Activated CD4-positive, alpha-beta T cell treated with anti-CD3 and anti-CD28 coated beads for 1 hour (primary cell): ENCODE data around the gene FAM168A.
"Not testable (repeated sequence)": the region's sequence is repeated elsewhere in the genome, so short reads cannot be mapped to it uniquely, and the experiment has no call there.

ENCODE experiments used
- DNase-seq: peaks from one replicate; pipeline ENCODE4 v3.0.0-alpha.2; 2020

FAM168A gene

DNA sequence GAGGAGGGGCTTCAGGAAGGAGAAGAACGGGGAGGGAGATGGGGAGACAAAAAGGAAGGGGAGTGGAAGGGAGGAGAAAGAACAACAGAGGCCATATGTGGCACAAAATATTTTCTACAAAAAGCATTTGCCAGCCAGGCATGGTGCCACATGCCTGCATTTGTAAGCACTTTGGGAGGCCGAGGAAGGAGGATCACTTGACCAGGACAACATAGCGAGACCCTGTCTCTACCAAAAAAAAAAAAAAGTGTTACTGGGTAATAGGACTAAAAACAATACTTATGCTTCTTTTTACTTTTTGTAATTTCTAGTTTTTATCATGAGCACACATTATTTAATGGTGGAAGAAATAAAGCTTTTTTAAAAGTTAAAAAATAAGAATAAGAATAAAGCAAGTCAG, 5.3 kb downstream of the FAM168A start:
- no peak for DNase-seq

DNA sequence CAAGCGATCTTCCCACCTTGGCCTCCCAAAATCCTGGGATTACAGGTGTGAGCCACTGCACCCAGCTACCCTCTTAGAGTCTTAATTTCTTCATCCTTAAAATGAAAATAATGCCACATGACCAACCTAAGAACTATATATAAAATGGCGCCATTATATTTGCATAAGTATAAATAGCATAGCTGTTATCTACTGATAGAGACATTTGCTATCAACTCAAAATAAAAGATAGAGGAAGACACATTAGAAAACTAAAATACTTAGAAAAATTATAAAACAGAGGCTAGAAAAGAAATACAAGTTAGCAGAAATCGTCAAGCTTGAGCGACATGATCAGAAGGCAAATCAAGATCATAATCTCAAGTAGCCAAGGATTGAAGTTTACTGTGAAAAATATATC, 6.2 kb downstream of the FAM168A start:
- no peak for DNase-seq

DNA sequence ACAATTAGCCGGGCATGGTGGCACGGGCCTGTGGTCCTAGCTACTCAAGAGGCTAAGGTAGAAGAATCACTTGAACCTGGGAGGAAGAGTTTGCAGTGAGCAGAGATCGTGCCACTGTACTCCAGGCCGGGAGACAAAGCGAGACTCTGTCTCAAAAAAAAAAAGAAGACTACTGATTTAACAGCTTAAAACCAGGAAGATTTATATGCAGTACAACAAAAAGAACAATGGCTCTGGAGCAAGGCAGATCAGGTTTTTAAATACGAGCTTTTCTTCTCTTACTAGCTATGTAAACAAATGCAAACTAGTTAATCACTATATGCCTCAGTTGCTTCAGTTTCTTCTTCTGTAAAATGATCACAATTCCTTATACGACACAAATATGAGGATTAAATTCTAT, 6.9 kb downstream of the FAM168A start:
- no peak for DNase-seq

DNA sequence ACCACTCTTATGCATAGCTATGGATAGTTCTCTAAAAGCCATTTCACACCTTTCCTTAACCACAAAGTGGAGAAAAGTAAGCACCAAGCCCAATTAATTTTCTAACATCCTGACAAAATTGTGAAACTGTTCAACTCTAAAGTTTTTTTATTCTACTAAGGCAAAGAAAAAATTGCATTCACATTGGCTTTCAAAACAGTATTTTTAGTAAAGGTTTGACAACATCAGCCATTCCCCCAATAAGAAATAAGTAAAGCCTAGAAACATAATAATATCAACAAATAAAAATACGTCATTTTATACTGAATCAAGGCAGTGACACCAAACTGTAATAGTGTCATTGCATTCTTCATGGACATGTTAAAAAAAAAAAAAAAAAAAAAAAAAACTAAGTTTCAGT, 11.1 kb downstream of the FAM168A start:
- no peak for DNase-seq

DNA sequence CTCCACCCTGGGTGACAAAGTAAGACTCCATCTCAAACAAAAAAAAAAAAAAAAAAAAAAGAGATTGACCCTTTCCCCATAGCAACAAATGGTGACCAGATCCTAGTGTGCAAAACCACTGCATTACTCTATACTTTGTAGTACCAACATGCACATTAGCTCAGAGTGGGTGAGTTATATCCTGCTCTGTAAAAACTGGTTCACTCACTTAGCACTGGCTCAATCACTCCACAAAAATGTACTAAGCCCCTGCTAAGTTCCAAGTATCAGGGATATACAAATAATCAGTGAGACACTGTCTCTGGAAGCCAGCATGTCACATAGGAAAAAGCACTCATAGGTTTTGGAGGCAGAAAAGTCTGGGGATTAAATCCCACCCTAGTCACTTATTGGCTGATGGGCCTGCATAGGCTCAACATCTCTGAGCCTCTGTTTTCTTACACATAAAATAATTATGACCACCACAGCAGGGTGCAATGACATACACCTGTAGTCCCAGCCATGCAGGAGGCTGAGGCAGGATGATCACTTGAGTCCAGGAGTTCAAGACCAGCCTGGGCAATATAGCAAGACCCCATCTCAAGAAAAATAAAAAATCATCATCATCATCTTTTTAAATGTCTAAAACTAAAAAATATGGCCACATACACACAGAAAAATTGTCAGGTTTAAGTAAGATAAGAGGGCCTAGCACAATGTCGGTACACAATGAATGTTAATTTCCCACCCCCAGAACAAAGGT, 11.9 kb downstream of the FAM168A start:
- DNase-seq, result no peak

DNA sequence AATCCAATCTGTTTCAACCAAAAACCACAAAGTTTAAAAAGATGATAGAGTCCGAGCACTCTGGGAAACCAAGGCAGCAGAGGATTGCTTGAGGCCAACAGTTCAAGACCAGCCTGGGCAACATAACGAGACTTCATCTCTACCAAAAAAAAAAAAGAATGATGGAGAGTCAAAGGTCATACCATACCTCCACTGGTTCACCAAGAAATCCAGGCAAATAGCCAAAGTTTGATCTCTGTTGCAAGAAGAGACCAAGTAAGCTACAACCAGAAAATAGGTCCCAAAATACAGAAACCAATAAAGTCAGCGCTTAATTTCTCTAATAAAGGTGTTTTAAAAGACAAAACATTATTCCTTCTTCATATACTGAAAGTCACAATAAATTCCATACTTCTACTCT, 13.1 kb downstream of the FAM168A start:
- DNase-seq, result no peak

DNA sequence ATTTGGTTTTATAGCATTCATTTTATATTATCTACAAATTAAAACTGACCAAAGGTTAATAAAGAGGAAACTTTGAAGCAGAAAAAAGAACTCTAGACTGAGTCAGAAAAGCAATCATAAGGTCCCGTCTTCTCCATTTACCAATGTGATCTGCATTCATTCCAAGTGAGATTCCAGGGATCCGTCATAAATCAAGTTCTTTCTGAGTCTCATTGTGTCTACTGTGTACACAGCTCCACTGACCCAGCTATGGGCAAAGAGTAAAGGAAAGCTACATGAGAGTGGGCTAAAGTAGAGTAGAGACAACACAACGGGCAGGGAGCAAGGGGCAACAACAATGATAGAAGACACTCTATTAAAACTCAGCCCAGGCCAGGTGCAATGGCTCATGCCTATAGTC, 15.3 kb downstream of the FAM168A start:
- no peak for DNase-seq

DNA sequence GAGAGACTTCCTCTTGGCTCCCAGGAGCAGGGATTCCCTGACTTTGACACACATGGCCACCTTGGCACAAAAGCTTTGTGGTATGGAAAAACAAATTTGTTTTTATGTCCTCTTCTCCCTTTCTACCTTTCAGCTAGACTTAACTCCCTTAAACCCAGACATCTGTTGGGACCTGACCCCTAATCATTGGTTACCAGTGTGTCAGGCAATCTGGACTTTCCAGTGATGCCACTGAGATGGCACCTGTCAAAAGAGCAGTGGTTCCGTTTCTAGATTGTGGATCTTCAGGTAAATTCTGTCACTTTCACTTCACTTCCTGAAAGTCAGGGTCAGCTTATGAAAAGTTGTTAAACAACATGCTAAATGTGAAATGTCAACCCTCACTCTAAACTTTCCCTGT, 17.2 kb downstream of the FAM168A start:
- not testable (repeated sequence) for DNase-seq

DNA sequence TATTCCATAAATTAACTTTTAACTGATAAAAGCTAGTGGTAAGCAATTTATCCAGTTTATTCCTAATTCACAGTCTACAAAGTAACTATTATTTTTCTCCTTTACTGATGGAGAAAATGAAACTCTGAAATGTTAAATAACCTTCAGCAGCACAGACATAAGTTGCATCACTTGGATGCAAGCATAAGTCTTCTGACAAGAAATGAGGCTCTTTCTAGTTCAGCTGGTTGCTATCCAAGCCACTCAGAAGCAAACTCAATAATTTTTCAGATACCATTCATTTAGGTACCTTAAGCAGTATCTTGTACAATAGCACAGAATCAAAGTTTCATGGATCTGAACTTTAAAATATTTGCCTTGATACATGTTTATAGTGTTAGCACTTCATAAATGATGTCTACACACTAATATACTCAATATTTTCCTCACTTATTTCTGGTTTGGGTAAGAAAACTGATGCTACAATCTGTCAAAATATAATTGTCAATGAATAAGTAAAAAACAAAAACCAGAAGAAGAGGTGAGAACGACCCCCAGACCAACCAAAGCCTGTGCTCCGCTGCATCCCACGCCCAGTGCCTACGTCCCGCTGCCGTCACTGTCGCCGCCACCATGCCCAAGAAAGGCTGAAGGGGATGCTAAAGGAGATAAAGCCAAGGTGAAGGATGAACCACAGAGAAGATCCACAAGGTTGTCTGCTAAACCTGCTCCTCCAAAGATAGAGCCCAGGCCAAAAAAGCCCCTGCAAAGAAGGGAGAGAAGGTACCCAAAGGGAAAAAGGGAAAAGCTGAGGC, 18.1 kb downstream of the FAM168A start:
- DNase-seq, result no peak

DNA sequence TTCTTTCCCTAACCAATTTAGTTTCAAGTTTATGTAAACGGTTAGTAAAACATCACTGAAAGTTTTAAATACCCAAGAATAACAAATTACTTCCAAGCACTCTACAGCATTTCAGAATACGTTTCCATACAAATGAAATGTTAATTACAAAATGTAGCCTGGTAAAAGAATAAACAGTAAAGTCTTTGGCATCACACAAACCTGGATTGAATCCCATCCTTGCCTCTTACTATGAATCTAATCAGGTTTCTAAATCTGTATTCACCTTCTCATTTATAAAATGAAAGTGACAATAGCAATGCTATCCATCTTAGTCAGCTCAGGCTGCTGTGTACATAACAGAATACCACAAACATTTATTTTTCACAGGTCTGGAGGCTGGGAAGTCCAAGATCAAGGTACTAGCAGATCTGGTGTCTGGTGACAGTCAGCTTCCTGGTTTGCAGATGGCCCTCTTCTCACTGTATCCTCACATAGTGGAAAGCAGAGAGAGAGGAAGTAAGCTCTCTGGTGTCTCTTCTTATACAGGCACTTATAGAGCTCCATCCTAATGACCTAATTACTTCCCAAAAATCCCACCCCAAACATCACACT, 19.2 kb downstream of the FAM168A start:
- DNase-seq, result no peak

DNA sequence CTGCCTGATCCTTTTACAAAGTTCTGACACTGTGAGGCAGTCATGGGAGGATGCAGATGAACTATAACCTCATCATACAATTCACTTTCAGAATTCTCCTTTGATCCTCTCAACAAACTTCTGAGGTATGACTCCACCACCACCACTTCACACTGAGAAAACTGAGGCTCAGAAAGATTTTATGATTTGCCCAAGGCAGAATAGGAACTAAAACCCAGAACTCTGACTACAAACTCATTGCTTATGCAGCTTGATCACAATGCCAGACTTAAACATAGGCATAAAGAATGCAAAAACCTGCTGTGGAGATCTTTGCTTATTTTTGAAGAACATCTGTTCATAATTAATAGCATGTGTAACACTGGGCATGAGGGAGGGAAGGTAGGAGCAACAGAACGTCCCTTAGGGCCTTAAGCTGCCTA, 20.4 kb downstream of the FAM168A start:
- DNase-seq, result no peak

DNA sequence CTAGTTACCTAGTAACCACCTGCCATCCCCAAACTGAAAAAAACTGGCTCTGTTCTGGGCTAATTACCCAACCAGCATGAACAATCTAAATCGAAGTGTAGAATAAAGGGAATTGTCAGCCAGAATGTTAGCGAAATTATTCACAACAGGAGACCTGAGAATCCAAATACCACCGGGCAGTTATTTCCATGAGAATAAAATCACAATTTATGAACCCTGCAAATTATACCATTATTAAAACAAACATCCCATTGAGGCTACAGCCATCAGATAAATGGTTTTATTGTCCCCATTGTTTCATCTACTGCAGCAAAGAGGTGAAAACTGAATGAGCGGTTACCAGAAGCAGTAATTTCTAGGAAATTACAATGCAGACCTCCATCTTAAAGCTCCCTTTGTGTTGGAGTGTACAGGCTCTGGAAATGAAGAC, 21.7 kb downstream of the FAM168A start:
- no peak for DNase-seq

DNA sequence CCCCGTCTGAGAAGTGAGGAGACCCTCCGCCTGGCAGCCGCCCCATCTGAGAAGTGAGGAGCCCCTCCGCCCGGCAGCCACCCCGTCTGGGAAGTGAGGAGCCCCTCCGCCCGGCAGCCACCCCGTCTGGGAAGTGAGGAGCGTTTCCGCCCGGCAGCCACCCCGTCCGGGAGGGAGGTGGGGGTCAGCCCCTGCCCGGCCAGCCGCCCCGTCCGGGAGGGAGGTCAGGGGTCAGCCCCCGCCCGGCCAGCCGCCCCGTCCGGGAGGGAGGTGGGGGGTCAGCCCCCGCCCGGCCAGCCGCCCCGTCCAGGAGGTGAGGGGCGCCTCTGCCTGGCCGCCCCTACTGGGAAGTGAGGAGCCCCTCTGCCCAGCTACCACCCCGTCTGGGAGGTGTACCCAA, 25.9 kb downstream of the FAM168A start:
- not testable (repeated sequence) for DNase-seq

DNA sequence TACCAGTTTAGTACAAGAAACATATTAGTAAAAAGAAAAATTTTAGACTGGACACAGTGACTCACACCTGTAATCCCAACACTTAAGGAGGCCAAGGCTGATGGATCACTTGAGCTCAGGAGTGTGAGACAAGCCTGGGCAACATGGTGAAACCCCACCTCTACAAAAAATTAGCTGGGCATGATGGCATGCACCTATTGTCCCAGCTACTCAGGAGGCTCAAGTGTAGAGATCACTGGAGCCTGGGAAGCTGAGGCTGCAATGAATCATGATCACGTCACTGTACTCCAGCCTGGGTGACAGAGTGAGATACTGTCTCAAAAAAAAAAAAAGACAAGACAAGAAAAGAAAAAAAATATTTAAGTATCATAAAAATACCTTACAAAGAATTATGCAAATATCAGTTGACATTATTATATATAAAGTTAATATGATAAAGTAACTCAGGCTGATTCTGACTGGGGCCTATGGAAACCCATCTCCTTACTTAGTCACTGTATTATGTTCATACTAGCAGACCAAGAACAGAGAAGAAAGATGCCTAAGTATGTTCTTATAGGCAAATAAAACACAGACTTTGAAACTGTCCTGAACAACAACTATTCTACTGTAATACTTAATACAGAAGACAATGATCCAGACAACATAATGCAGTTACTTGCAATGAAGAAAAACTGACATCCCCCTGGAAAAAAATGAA, 27.3 kb downstream of the FAM168A start:
- DNase-seq, result no peak

DNA sequence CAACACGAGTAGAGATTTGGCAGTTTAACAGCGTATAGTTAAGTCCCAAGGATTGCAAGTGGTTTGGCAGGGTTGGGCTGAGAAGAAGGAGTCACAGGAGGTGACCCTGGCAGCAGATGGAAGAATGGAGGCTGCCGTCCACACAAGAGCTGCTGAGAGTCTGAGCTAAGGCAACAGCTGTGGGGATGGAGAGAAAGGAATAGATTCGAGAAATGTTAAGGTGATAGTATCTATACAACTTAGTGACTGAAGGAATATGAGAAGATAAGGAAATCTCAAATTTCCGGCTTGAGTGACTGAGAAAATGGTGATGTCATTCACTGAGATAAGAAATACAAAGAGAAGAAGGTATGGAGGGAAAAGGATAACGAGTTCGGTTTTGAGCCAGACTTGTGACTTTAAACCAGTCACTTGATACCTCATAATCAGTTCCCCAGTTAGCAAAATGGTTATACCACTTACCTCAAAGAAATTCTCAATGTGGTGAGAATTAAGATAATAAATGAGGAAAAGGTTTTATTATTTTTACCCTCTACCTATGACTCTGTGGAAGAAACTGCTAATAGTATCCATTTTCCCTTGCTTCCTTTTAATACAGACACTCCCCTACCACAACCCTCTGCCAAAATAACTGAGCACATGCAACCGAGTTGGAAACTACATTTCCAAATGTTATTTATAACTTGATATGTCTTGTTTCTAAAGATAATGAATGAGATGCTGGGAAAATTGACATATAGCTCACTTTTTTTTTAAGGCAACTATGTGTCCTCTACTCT, 30.7 kb downstream of the FAM168A start:
- DNase-seq, result no peak

DNA sequence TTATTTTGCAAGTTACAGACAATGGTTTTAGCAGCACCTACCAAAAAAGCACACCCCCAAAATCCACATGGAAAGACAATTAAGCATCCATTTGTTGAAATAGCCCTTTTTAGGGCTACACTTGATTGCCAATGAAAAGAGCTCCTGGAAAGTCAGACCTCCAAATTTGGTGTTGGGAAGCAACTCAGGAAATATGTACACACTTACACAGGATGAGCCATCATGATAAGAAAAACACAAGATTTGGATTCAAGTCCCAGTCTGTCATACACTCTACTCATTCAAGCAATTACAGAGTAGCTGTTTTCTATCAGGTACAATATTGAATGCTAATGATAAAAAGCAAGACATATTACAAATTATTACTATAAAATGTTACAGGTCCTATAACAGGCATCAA, 31.5 kb downstream of the FAM168A start:
- no peak for DNase-seq

DNA sequence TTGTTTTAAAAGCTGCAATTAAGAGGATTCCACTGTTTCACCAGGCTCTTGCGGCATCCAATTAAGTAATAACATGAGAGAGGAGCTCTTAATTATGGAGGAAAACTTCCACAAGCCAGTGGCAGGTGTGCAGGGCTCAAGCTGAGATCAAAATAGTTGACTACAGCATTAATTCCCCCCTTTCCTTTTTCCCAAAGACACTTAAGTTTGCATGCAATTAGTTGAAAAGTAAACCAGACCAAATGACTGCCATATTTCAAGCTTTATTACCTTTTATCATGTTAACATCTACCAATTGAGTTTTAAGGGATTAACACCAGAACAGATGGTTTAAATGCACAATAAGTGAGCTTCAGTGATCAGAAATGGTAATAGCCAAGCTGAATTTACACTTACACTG, 32.1 kb downstream of the FAM168A start:
- DNase-seq, result no peak

DNA sequence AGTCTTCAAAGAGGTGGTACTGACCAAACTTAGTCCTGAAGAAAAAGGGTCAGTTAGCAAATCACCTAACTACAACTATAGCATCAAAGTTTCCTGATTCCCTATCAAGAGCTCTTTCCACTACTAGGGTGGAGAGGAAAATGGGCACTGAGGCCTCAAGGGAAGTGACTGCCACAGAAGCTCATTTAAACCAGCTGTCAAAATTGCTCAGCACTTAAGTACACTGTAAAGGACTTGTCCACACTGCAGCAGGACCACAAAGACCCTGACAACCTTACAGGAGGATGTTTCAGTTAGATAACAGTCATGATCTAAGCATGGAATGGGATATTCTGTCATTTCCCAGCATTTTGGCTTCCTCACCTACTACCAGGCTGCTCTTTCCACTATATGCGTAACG, 33.0 kb downstream of the FAM168A start:
- no peak for DNase-seq

DNA sequence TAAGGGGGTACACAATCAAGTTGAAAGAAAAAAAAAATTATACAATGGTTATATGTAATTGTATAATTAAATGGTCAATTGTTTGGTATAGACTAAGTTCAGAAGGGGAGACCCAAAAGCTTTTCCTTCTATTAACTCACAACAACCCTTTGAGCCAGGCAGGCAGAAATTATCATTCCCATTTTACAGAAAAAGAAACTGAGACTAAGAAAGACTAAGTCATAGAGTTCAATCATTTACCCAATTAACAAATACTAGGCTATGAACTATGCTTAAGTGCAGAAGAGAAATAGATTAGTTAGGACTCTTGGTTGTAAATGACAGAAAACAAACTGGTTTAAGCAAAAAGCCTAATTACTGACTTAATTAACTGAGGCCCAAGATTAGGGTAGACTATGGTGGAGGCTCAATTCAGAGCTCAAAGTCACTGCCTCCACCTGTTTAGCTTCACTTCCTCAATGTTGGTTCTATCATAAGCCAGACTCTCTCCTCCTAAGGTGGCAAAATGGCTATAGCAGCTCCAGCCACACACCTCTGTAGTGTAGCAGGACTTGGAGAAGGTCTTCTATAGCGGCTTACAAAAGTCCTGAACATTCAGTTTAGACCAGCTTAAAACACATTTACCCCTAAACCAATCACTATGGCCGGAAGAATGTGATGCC, 34.2 kb downstream of the FAM168A start:
- DNase-seq, result no peak

DNA sequence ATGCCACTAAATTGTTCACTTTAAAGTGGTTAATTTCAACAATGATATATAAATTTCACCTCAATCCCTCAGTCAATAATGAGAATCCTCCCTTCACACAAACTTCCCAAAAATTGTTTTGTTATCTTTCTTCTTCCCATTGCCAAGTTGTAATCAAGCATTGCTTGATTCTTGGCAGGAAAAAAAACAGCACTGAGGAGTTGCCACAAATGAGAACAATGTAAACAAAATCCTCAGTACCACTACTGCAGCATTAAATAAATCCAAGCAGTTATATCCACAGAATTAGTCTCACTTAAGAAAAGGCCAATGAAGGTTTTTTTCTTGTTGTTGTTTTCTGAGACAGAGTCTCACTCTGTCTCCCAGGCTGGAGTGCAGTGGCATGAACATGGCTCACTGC, 38.2 kb downstream of the FAM168A start:
- no peak for DNase-seq

DNA sequence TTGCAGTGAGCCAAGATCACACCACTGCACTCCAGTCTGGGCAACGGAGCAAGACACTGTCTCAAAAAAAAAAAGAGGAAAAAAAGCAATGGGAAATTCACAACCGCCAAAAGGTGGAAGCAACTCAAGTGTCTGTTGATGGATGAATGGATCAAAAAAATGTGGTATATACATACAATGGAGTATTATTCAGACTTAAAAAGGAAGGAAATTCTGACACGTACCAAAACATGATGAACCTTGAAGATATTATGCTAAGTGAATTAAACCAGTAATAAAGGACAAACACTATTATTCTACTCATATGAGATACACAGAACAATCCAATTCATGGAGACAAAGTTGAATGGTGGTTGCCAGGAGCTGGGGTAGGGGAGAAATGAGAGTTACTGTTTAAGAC, 40.9 kb downstream of the FAM168A start:
- no peak for DNase-seq

DNA sequence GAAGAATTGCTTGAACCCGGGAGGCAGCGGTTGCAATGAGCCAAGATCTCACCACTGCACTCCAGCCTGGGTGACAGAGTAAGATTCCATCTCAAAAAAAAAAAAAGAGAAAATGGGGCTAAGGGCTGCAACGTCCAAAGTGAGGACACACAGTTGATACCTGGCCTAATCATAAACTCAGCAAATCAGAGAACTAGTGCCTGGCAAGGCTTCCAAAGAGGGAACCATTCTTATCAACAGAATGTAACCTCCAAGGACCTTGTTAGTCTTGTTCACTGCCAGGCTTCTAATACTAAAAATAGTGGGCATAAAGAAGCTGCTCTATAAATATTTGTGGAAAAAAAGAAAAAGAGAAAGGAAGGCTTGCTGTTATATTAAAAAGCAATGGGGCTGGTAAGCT, 42.3 kb downstream of the FAM168A start:
- no peak for DNase-seq
